Activated CD4-positive, CD25-positive, alpha-beta regulatory T cell (primary cell): ENCODE data around the gene VPS25.

Experiments used
- DNase-seq, 4 experiments: peaks; one replicate each; lab custom pipeline; 2025; lab: John Stamatoyannopoulos, UW

VPS25 gene

GRCh38 chr17:42795465-42795864 lies 22.2 kb downstream of the VPS25 start:
- DNase-seq: no peak

- DNase-seq: no peak
Measured at GRCh38 chr17:42796066-42796758, 23.0 kb downstream of the VPS25 start.

GRCh38 chr17:42797067-42798007 lies 24.1 kb downstream of the VPS25 start:
- no peak for DNase-seq

- no peak for DNase-seq
Measured at GRCh38 chr17:42798011-42798382, 24.7 kb downstream of the VPS25 start.

GRCh38 chr17:42798383-42799380 lies 25.4 kb downstream of the VPS25 start, which contains the start of the genes CNTD1 and COA3:
Gene CNTD1 (plus strand): TSS chr17:42798861. CDS start chr17:42799068, 207 bp downstream.
Gene COA3 (minus strand): TSS chr17:42798704. CDS start chr17:42798681, 23 bp downstream.
- peak; percentile 51 to 67 (median 60) for DNase-seq

GRCh38 chr17:42803074-42803883 lies 30.0 kb downstream of the VPS25 start:
- no peak for DNase-seq

GRCh38 chr17:42804918-42805367 lies 31.7 kb downstream of the VPS25 start:
- no peak for DNase-seq

- no peak for DNase-seq
Measured at GRCh38 chr17:42806249-42806648, 33.0 kb downstream of the VPS25 start.

- DNase-seq: no peak
Measured at GRCh38 chr17:42809250-42809649, 36.0 kb downstream of the VPS25 start.

GRCh38 chr17:42814633-42815399 lies 41.6 kb downstream of the VPS25 start:
- DNase-seq: no peak

GRCh38 chr17:42817866-42818265 lies 44.6 kb downstream of the VPS25 start:
- DNase-seq: no peak

- no peak for DNase-seq
Measured at GRCh38 chr17:42818379-42818778, 45.1 kb downstream of the VPS25 start.

- peak; percentile 10 to 44 (median 28) for DNase-seq
Measured at GRCh38 chr17:42819939-42820535, 46.8 kb downstream of the VPS25 start.

GRCh38 chr17:42821176-42821575 lies 47.9 kb downstream of the VPS25 start:
- no peak for DNase-seq

- no peak for DNase-seq
Measured at GRCh38 chr17:42827472-42827871, 54.2 kb downstream of the VPS25 start.
